Measurements from ENCODE around the gene CST1.
"Not testable (repeated sequence)": the region's sequence is repeated elsewhere in the genome, so short reads cannot be mapped to it uniquely, and the experiment has no call there.

DNA sequence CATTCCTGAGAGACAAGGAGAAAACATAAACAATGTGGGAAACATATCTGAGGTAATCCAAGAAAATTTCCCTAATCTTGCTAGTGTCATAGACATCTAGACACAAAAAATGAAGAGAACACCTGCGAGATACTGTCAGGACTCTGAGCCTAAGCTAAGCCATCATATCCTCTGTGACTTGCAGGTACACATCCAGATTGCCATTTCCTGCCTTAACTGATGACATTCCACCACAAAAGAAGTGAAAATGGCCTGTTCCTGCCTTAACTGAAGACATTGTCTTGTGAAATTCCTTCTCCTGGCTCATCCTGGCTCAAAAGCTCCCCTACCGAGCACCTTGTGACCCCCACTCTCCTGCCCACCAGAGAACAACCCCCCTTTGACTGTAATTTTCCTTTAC, 13.9 kb upstream of the CST1 start:
- TF ChIP-seq, protein P1, sequence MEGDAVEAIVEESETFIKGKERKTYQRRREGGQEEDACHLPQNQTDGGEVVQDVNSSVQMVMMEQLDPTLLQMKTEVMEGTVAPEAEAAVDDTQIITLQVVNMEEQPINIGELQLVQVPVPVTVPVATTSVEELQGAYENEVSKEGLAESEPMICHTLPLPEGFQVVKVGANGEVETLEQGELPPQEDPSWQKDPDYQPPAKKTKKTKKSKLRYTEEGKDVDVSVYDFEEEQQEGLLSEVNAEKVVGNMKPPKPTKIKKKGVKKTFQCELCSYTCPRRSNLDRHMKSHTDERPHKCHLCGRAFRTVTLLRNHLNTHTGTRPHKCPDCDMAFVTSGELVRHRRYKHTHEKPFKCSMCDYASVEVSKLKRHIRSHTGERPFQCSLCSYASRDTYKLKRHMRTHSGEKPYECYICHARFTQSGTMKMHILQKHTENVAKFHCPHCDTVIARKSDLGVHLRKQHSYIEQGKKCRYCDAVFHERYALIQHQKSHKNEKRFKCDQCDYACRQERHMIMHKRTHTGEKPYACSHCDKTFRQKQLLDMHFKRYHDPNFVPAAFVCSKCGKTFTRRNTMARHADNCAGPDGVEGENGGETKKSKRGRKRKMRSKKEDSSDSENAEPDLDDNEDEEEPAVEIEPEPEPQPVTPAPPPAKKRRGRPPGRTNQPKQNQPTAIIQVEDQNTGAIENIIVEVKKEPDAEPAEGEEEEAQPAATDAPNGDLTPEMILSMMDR (conservative IDR thresholded peaks at IDR 0.05; ENCODE audit: low read length) = not testable (repeated sequence)
- TF ChIP-seq EZH2phosphoT487 (IDR thresholded peaks at IDR 0.05; ENCODE audit: borderline replicate concordance, low read depth, low read length) = not testable (repeated sequence)
